Measurements from ENCODE around the gene SH2B2. TPM values are rescaled to one million over a fixed set of nuclear protein-coding genes. Genes with fewer than 3 reads are reported as not detected.
"Not testable (repeated sequence)": the region's sequence is repeated elsewhere in the genome, so short reads cannot be mapped to it uniquely, and the experiment has no call there.

The SH2B2 gene
- total and polyA plus RNA-seq, 2 donors (not counting 1 experiment from before 2014, with no cell fraction given): 0.18 to 2.0 TPM

DNA sequence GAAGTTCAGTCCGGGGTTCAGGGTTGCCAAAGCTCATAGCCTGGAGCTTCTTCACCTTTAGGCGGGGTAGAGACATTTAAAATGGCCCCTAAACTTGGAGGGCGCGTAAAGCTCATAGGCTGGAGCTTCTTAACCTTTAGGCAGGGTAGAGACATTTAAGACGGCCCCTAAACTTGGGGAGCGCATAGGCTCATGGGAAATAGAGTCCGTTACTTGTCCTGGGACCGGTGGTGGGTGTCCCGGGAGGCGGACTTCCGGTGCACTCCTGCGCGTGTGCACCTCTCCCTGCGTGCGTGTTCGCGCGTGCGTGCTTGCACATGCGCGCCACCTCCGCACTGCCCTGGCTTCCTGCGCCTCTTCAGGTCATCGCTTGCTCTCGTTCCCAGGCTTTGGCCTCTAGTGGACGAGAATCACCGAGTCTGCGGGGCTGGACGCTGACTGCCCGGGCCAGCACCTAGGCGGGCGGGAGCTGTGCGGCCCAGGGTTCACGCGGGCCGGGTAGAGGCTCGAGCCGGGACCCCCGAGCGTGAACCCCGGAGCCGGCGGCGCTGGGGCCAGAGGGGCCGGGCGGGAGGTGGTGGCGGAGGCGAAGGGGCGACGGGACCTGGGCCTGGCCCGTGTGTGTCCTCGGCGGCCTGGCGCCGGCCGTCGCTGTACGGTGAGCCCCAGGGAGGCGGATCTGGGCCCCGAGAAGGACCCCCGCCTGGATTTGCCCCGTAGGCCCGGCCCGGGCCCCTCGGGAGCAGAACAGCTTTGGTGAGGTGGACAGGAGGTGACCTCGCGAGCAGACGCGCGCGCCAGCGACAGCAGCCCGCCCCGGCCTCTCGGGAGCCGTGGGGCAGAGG is 77.1 kb downstream of the SH2B2 start:
- H3K27me3 ChIP-seq (ENCODE audit: control insufficient read depth, insufficient read depth, low read length); H4K20me1 ChIP-seq (ENCODE audit: control insufficient read depth, extremely low read depth, insufficient read depth, low read length); H3K36me3 ChIP-seq (ENCODE audit: control insufficient read depth, insufficient read depth, low read length); H3K9me3 ChIP-seq (ENCODE audit: control insufficient read depth, insufficient read depth, low read depth, low read length); H3K4me1 ChIP-seq (ENCODE audit: control insufficient read depth, extremely low read depth, insufficient read depth, low read length); H3K79me2 ChIP-seq (ENCODE audit: control insufficient read depth, insufficient read depth, low read length): not testable (repeated sequence)
- DNase-seq (ENCODE audit: low read depth in 2 of 2): peak; percentile 98 to 99
- peak in 1 of 2 donors; percentile 20 for TF ChIP-seq CTCF (conservative IDR thresholded peaks at IDR 0.05 in 1 of 2, IDR thresholded peaks at IDR 0.05 in 1 of 2; ENCODE audit: low read depth in 1 of 2, low read length in 2 of 2)
- Histone ChIP-seq H2AFZ (ENCODE audit: low read length) (peak overlapping the region; percentile 65), H3K27ac (ENCODE audit: insufficient read depth, low read length) (peak overlapping the region; percentile 76), H3K4me3 (replicated peaks in 1 of 4; ENCODE audit: control extremely low read depth in 1 of 4, insufficient read depth in 1 of 4, low read depth in 3 of 4, low read length in 4 of 4) (peak overlapping the region; percentile 49 to 67 (median 58)), H3K4me2 (ENCODE audit: extremely low read depth, insufficient read depth, low read length) (peak overlapping the region; percentile 59), H3K9ac (ENCODE audit: insufficient read depth, low read length) (peak overlapping the region; percentile 86)

DNA sequence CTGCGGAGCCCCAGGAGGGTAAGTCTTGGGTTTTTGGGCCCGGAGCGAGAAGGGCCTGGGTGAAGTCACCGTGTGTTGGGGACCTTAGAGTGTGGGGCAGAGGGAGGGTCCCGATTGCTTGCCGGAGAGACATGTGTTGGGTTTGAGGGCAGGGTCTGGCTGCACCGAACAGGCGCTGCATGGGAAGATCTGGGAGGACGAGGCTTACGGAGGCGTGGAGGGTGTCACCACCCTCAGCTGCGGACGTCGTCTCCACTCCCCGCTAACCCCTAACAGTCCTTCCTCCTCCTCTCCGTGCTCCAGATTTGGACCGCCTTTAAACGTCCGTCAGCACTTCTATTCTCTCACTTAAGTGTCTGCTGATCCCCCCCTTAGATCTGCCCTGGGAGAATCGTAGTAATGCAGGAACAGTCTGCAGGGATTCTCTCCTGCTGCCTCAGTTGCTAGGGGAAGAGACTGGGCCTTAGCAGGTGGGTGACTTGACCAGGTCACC is 77.8 kb downstream of the SH2B2 start:
- not testable (repeated sequence) for H2AFZ ChIP-seq (ENCODE audit: low read length); H3K4me1 ChIP-seq (ENCODE audit: control insufficient read depth, extremely low read depth, insufficient read depth, low read length); H3K9me3 ChIP-seq (ENCODE audit: control insufficient read depth, insufficient read depth, low read depth, low read length); H3K27me3 ChIP-seq (ENCODE audit: control insufficient read depth, insufficient read depth, low read length); H3K79me2 ChIP-seq (ENCODE audit: control insufficient read depth, insufficient read depth, low read length); H3K4me2 ChIP-seq (ENCODE audit: extremely low read depth, insufficient read depth, low read length); H4K20me1 ChIP-seq (ENCODE audit: control insufficient read depth, extremely low read depth, insufficient read depth, low read length); H3K36me3 ChIP-seq (ENCODE audit: control insufficient read depth, insufficient read depth, low read length); DNase-seq (ENCODE audit: low read depth in 2 of 2)
- Histone ChIP-seq H3K27ac (ENCODE audit: insufficient read depth, low read length) (peak overlapping the region; percentile 76), H3K4me3 (replicated peaks in 1 of 4; ENCODE audit: control extremely low read depth in 1 of 4, insufficient read depth in 1 of 4, low read depth in 3 of 4, low read length in 4 of 4) (peak overlapping the region; percentile 49 to 67 (median 58)), H3K9ac (ENCODE audit: insufficient read depth, low read length) (peak overlapping the region; percentile 86)

DNA sequence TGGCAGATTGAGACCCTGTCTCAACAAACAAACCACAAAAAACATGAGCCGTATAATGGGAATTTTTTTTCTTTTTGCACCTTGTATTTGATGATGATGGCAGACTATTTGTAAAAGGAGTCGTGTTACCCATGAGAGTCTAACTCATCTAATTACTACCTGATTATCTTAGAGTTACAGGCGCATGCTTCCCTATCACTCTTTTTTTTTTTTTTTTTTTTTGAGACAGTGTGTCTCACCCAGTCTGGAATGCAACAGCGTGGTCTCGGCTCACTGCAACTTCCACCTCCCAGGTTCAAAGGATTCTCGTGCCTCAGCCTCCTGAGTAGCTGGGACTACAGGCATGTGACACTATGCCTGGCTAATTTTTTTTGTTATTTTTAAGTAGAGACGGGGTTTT is 78.7 kb downstream of the SH2B2 start:
- H3K9me3 ChIP-seq (ENCODE audit: control insufficient read depth, insufficient read depth, low read depth, low read length); H3K9ac ChIP-seq (ENCODE audit: insufficient read depth, low read length); H3K4me1 ChIP-seq (ENCODE audit: control insufficient read depth, extremely low read depth, insufficient read depth, low read length); H3K79me2 ChIP-seq (ENCODE audit: control insufficient read depth, insufficient read depth, low read length); DNase-seq (ENCODE audit: low read depth in 2 of 2); H3K27ac ChIP-seq (ENCODE audit: insufficient read depth, low read length); H3K27me3 ChIP-seq (ENCODE audit: control insufficient read depth, insufficient read depth, low read length); H4K20me1 ChIP-seq (ENCODE audit: control insufficient read depth, extremely low read depth, insufficient read depth, low read length); H3K4me2 ChIP-seq (ENCODE audit: extremely low read depth, insufficient read depth, low read length); H2AFZ ChIP-seq (ENCODE audit: low read length); H3K4me3 ChIP-seq (replicated peaks in 1 of 4; ENCODE audit: control extremely low read depth in 1 of 4, insufficient read depth in 1 of 4, low read depth in 3 of 4, low read length in 4 of 4); H3K36me3 ChIP-seq (ENCODE audit: control insufficient read depth, insufficient read depth, low read length): not testable (repeated sequence)

- H3K36me3 ChIP-seq (ENCODE audit: control insufficient read depth, insufficient read depth, low read length); H3K4me3 ChIP-seq (replicated peaks in 1 of 4; ENCODE audit: control extremely low read depth in 1 of 4, insufficient read depth in 1 of 4, low read depth in 3 of 4, low read length in 4 of 4); H3K9me3 ChIP-seq (ENCODE audit: control insufficient read depth, insufficient read depth, low read depth, low read length); DNase-seq (ENCODE audit: low read depth in 2 of 2); H3K27ac ChIP-seq (ENCODE audit: insufficient read depth, low read length); H3K79me2 ChIP-seq (ENCODE audit: control insufficient read depth, insufficient read depth, low read length); H4K20me1 ChIP-seq (ENCODE audit: control insufficient read depth, extremely low read depth, insufficient read depth, low read length); H3K4me1 ChIP-seq (ENCODE audit: control insufficient read depth, extremely low read depth, insufficient read depth, low read length); H2AFZ ChIP-seq (ENCODE audit: low read length); H3K4me2 ChIP-seq (ENCODE audit: extremely low read depth, insufficient read depth, low read length); H3K27me3 ChIP-seq (ENCODE audit: control insufficient read depth, insufficient read depth, low read length); H3K9ac ChIP-seq (ENCODE audit: insufficient read depth, low read length): not testable (repeated sequence)
Measured at GRCh38 chr7:102370038-102370437, 83.4 kb downstream of the SH2B2 start.

Other genes starting within 250 kb of the SH2B2 start
- gene SPDYE6, start 69.6 kb downstream of the SH2B2 start, total RNA-seq: not detected in 2 replicates
- gene SPDYE6, start 69.6 kb downstream of the SH2B2 start, polyA plus RNA-seq: not detected in 2 replicates
- 12.3 and 16.3 TPM in 2 replicates for gene PRKRIP1, start 109.5 kb downstream of the SH2B2 start, total RNA-seq
- gene PRKRIP1, start 109.5 kb downstream of the SH2B2 start, polyA plus RNA-seq: 12.4 and 13.8 TPM in 2 replicates
- 14.9 and 26.6 TPM in 2 replicates for gene ORAI2, start 146.7 kb downstream of the SH2B2 start, total RNA-seq
- 20.3 and 22.1 TPM in 2 replicates for gene ORAI2, start 146.7 kb downstream of the SH2B2 start, polyA plus RNA-seq
- 11.6 and 13.2 TPM in 2 replicates for gene ALKBH4, start 178.0 kb downstream of the SH2B2 start, total RNA-seq
- 3.7 and 4.3 TPM in 2 replicates for gene ALKBH4, start 178.0 kb downstream of the SH2B2 start, polyA plus RNA-seq
- 14.5 and 18.7 TPM in 2 replicates for gene LRWD1, start 178.1 kb downstream of the SH2B2 start, total RNA-seq
- gene LRWD1, start 178.1 kb downstream of the SH2B2 start, polyA plus RNA-seq: 7.4 and 12.1 TPM in 2 replicates
- gene POLR2J, start 192.1 kb downstream of the SH2B2 start, total RNA-seq: 27.0 and 37.2 TPM in 2 replicates
- 55.3 and 91.2 TPM in 2 replicates for gene POLR2J, start 192.1 kb downstream of the SH2B2 start, polyA plus RNA-seq
- 1.5 and 2.1 TPM in 2 replicates for gene RASA4B, start 230.9 kb downstream of the SH2B2 start, total RNA-seq
- 0.68 and 1.4 TPM in 2 replicates for gene RASA4B, start 230.9 kb downstream of the SH2B2 start, polyA plus RNA-seq

All from fibroblast of lung (primary cell).